Forelimb muscle (tissue), 1 donor: Measurements from ENCODE around the gene ABLIM2. TPM values are rescaled to one million over a fixed set of nuclear protein-coding genes. Genes with fewer than 3 reads are reported as not detected.

ENCODE experiments used
- DNase-seq: peaks from one replicate; pipeline ENCODE4 v3.0.0-alpha.2; 2013; ENCODE audit warnings: low read depth
- polyA plus RNA-seq: library from polyadenylated mRNA; unstranded; fragments of 120-200 nt; gene quantifications from one replicate; pipeline ENCODE4 v1.2.1, GENCODE V29; 2013; ENCODE audit not compliant: insufficient read length

ABLIM2 gene
- polyA plus RNA-seq, 1 donor: 17.0 TPM

- DNase-seq: no peak
These were observed 37.2 kb downstream of the ABLIM2 start for GRCh38 chr4:8121292-8122015.

- DNase-seq: no peak
These were observed 38.1 kb downstream of the ABLIM2 start for GRCh38 chr4:8120501-8120900.

- DNase-seq: no peak
These were observed 38.7 kb downstream of the ABLIM2 start for GRCh38 chr4:8119877-8120276.

- DNase-seq: no peak
These were observed 40.1 kb downstream of the ABLIM2 start for GRCh38 chr4:8118531-8118930.

GRCh38 chr4:8118035-8118434 lies 40.6 kb downstream of the ABLIM2 start:
- DNase-seq: no peak

- no peak for DNase-seq
These were observed 41.3 kb downstream of the ABLIM2 start for GRCh38 chr4:8117278-8117682.

- no peak for DNase-seq
These were observed 42.7 kb downstream of the ABLIM2 start for GRCh38 chr4:8115916-8116315.

GRCh38 chr4:8115203-8115520 lies 43.5 kb downstream of the ABLIM2 start:
- no peak for DNase-seq

- no peak for DNase-seq
These were observed 44.0 kb downstream of the ABLIM2 start for GRCh38 chr4:8114456-8115202.

GRCh38 chr4:8113611-8114377 lies 44.8 kb downstream of the ABLIM2 start:
- DNase-seq: no peak

GRCh38 chr4:8112672-8113071 lies 45.9 kb downstream of the ABLIM2 start:
- no peak for DNase-seq

GRCh38 chr4:8112036-8112576 lies 46.5 kb downstream of the ABLIM2 start:
- DNase-seq: no peak

GRCh38 chr4:8110071-8110986 lies 48.3 kb downstream of the ABLIM2 start:
- no peak for DNase-seq

GRCh38 chr4:8109406-8110065 lies 49.1 kb downstream of the ABLIM2 start:
- DNase-seq: no peak

GRCh38 chr4:8108991-8109390 lies 49.6 kb downstream of the ABLIM2 start:
- no peak for DNase-seq

- DNase-seq: no peak
These were observed 50.4 kb downstream of the ABLIM2 start for GRCh38 chr4:8108261-8108660.

- DNase-seq: no peak
These were observed 51.4 kb downstream of the ABLIM2 start for GRCh38 chr4:8107146-8107657.

GRCh38 chr4:8106451-8107025 lies 52.1 kb downstream of the ABLIM2 start:
- DNase-seq: no peak

- DNase-seq: no peak
These were observed 53.1 kb downstream of the ABLIM2 start for GRCh38 chr4:8105306-8106100.
